Hematopoietic multipotent progenitor cell treated with erythropoietin and hydrocortisone succinate and interleukin-3 and kit ligand, for 6 days (in vitro differentiated cells): ENCODE measurements around the gene CCDC107.
A peak's percentile ranks its signal among the peaks of the same experiment; 100 is the strongest.

Experiments
- DNase-seq: peaks from one replicate; pipeline ENCODE4 v3.0.0-alpha.2; 2015

CCDC107 gene

GRCh38 chr9:35664531-35665470 lies 6.7 kb downstream of the CCDC107 start, which contains the start of gene ARHGEF39:
Gene ARHGEF39 (minus strand): TSS chr9:35665195. CDS start chr9:35665169, 26 bp downstream.
- peak; percentile 89 for DNase-seq

- no peak for DNase-seq
Observed at GRCh38 chr9:35665471-35665818, 7.4 kb downstream of the CCDC107 start.

- no peak for DNase-seq
Observed at GRCh38 chr9:35666045-35666444, 8.0 kb downstream of the CCDC107 start.

GRCh38 chr9:35666549-35666948 lies 8.5 kb downstream of the CCDC107 start:
- no peak for DNase-seq

GRCh38 chr9:35667939-35668338 lies 9.8 kb downstream of the CCDC107 start:
- no peak for DNase-seq

GRCh38 chr9:35669331-35670145 lies 11.4 kb downstream of the CCDC107 start:
- no peak for DNase-seq

GRCh38 chr9:35673132-35674024 lies 15.3 kb downstream of the CCDC107 start, which contains the start of gene CA9:
Gene CA9 (plus strand): TSS chr9:35673928. CDS start chr9:35673960, 32 bp downstream.
- no peak for DNase-seq

- DNase-seq = no peak
Observed at GRCh38 chr9:35674025-35674361, 15.9 kb downstream of the CCDC107 start.

GRCh38 chr9:35675204-35675603 lies 17.1 kb downstream of the CCDC107 start:
- no peak for DNase-seq

- DNase-seq = peak; percentile 40
Observed at GRCh38 chr9:35675732-35676392, 17.8 kb downstream of the CCDC107 start.

GRCh38 chr9:35679091-35679490 lies 21.0 kb downstream of the CCDC107 start:
- no peak for DNase-seq

GRCh38 chr9:35679766-35680330 lies 21.8 kb downstream of the CCDC107 start:
- no peak for DNase-seq

- DNase-seq = no peak
Observed at GRCh38 chr9:35680331-35681105, 22.4 kb downstream of the CCDC107 start.

GRCh38 chr9:35681341-35682002 lies 23.4 kb downstream of the CCDC107 start:
- no peak for DNase-seq

GRCh38 chr9:35682051-35682450 lies 24.0 kb downstream of the CCDC107 start:
- no peak for DNase-seq

- no peak for DNase-seq
Observed at GRCh38 chr9:35682520-35683315, 24.6 kb downstream of the CCDC107 start.

- no peak for DNase-seq
Observed at GRCh38 chr9:35683323-35683722, 25.2 kb downstream of the CCDC107 start.

- no peak for DNase-seq
Observed at GRCh38 chr9:35684921-35685320, 26.8 kb downstream of the CCDC107 start.

- no peak for DNase-seq
Observed at GRCh38 chr9:35685506-35685905, 27.4 kb downstream of the CCDC107 start.
